Measurements from ENCODE around the gene ELOVL2. TPM values are rescaled to one million over a fixed set of nuclear protein-coding genes. Genes with fewer than 3 reads are reported as not detected.

Gene ELOVL2
- total RNA-seq, 2 experiments from 2014 or later, result not detected

- POLR2A ChIA-PET, result no interaction called here
- intact Hi-C loops (cut with micrococcal nuclease), result no loop called here
- Mint-ChIP-seq H3K27me3 (peaks cover 2% of the 10 kb centered on the region), H3K4me3 (no peak overlapping the region), H3K36me3 (ENCODE audit: low read depth) (no peaks in the 10 kb centered on the region), H3K9me3 (no peaks in the 10 kb centered on the region), H3K27ac (no peak overlapping the region), H3K4me1 (ENCODE audit: low read depth) (no peaks in the 10 kb centered on the region)
- CTCF ChIA-PET, result interaction anchor here (0.6 to 1.1 kb wide), 3 partner anchors 10 to 167 kb away, joined by 3 read pairs; no protein-coding TSS in a partner anchor
- no peak for TF ChIP-seq CTCF (IDR thresholded peaks at IDR 0.05)
- DNase-seq, result no peak
- ATAC-seq, result no peak
These were observed 34.2 kb upstream of the ELOVL2 start for GRCh38 chr6:11078266-11078665.

- Mint-ChIP-seq H3K27ac (no peak overlapping the region), H3K9me3 (no peaks in the 10 kb centered on the region), H3K27me3 (peaks cover 2% of the 10 kb centered on the region), H3K36me3 (ENCODE audit: low read depth) (no peaks in the 10 kb centered on the region), H3K4me1 (ENCODE audit: low read depth) (no peaks in the 10 kb centered on the region), H3K4me3 (no peak overlapping the region)
- intact Hi-C loops (cut with micrococcal nuclease), result no loop called here
- ChIA-PET CTCF (interaction anchor here (1.3 kb wide), 1 partner anchor 11 kb away, joined by 3 read pairs; no protein-coding TSS in a partner anchor), POLR2A (no interaction called here)
- DNase-seq (no peak), ATAC-seq (no peak)
- TF ChIP-seq CTCF (IDR thresholded peaks at IDR 0.05), result no peak
These were observed 32.4 kb upstream of the ELOVL2 start for GRCh38 chr6:11076540-11076939.

GRCh38 chr6:11072101-11072500 is 28.0 kb upstream of the ELOVL2 start:
- H3K9me3 Mint-ChIP-seq, result no peaks in the 10 kb centered on the region
- DNase-seq, result no peak
- peaks cover 5% of the 10 kb centered on the region for H3K27me3 Mint-ChIP-seq
- H3K36me3 Mint-ChIP-seq (ENCODE audit: low read depth), result no peaks in the 10 kb centered on the region
- TF ChIP-seq CTCF (IDR thresholded peaks at IDR 0.05), result no peak
- no peak for ATAC-seq
- no peaks in the 10 kb centered on the region for H3K4me1 Mint-ChIP-seq (ENCODE audit: low read depth)
- ChIA-PET POLR2A (no interaction called here), CTCF (interaction anchor here (0.9 to 1.7 kb wide), 4 partner anchors 13 to 425 kb away, joined by 4 to 5 read pairs (median 4); no protein-coding TSS in a partner anchor)
- intact Hi-C loops (cut with micrococcal nuclease), result no loop called here
- no peak overlapping the region for H3K4me3 Mint-ChIP-seq
- H3K27ac Mint-ChIP-seq, result no peak overlapping the region

GRCh38 chr6:11069760-11070159 is 25.7 kb upstream of the ELOVL2 start:
- Mint-ChIP-seq H3K36me3 (ENCODE audit: low read depth) (no peaks in the 10 kb centered on the region), H3K27ac (no peak overlapping the region), H3K27me3 (peaks cover 5% of the 10 kb centered on the region), H3K9me3 (no peaks in the 10 kb centered on the region), H3K4me1 (ENCODE audit: low read depth) (no peaks in the 10 kb centered on the region), H3K4me3 (no peak overlapping the region)
- intact Hi-C loops (cut with micrococcal nuclease), result loop anchor here (5.0 to 10.0 kb wide), 2 partner anchors 117 to 595 kb away; no protein-coding TSS in a partner anchor
- no peak for ATAC-seq
- DNase-seq, result no peak
- ChIA-PET CTCF (interaction anchor here (1.0 to 2.6 kb wide), 14 partner anchors 10 to 591 kb away, joined by 3 to 32 read pairs (median 4); no protein-coding TSS in a partner anchor), POLR2A (interaction anchor here (0.6 kb wide), 1 partner anchor 333 kb away, joined by 3 read pairs; no protein-coding TSS in a partner anchor)
- TF ChIP-seq CTCF (IDR thresholded peaks at IDR 0.05), result no peak

GRCh38 chr6:11067348-11067747 is 23.2 kb upstream of the ELOVL2 start:
- ATAC-seq (no peak), DNase-seq (no peak)
- H3K36me3 Mint-ChIP-seq (ENCODE audit: low read depth), result no peaks in the 10 kb centered on the region
- peaks cover 11% of the 10 kb centered on the region for H3K27me3 Mint-ChIP-seq
- no peak overlapping the region for H3K27ac Mint-ChIP-seq
- no peak for TF ChIP-seq CTCF (IDR thresholded peaks at IDR 0.05)
- intact Hi-C loops (cut with micrococcal nuclease), result loop anchor here (5.0 to 10.0 kb wide), 2 partner anchors 115 to 593 kb away; no protein-coding TSS in a partner anchor
- H3K9me3 Mint-ChIP-seq, result no peaks in the 10 kb centered on the region
- no peak overlapping the region for H3K4me3 Mint-ChIP-seq
- POLR2A ChIA-PET, result no interaction called here
- H3K4me1 Mint-ChIP-seq (ENCODE audit: low read depth), result no peaks in the 10 kb centered on the region
- CTCF ChIA-PET, result interaction anchor here (1.2 to 3.1 kb wide), 3 partner anchors 60 to 589 kb away, joined by 3 to 14 read pairs (median 5); no protein-coding TSS in a partner anchor
